ENCODE measurements around the gene ATG7.
"Not testable (repeated sequence)": the region's sequence is repeated elsewhere in the genome, so short reads cannot be mapped to it uniquely, and the experiment has no call there.

Gene ATG7

GRCh38 chr3:11335056-11335608, 62.9 kb downstream of the ATG7 start:
- DNase-seq: peak; percentile 5
- no peaks in the 10 kb centered on the region for H3K27me3 Mint-ChIP-seq
- H3K36me3 Mint-ChIP-seq (ENCODE audit: low read depth): peaks cover 9% of the 10 kb centered on the region
- H3K27ac Mint-ChIP-seq: no peak overlapping the region
- no peaks in the 10 kb centered on the region for H3K9me3 Mint-ChIP-seq
- ATAC-seq: peak; percentile 68
- H3K4me3 Mint-ChIP-seq: no peak overlapping the region
- H3K4me1 Mint-ChIP-seq: peaks cover 2% of the 10 kb centered on the region

DNA sequence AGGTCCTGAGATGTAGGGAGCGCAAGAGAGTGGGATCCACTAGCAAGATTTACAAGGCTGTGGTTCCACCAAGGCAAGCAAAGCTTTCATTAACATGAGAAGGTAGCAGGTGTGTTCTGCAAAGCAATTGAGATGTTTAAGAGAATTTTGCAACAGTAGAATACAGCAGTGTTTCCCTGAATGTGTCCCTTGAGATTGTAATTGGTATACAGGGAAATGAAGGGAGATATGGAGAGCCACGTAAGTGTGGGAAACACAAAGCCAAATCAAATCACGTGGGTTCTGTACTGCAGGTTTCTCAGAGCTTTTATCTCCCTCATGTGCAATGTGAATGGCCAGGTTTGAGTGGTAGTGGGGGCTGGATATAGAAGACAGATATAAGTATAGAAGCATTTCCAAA, 67.3 kb downstream of the ATG7 start:
- DNase-seq (no peak), ATAC-seq (no peak)
- Mint-ChIP-seq H3K9me3 (no peaks in the 10 kb centered on the region), H3K36me3 (ENCODE audit: low read depth) (peaks cover 18% of the 10 kb centered on the region), H3K27me3 (no peaks in the 10 kb centered on the region), H3K27ac (no peak overlapping the region), H3K4me1 (no peaks in the 10 kb centered on the region), H3K4me3 (no peak overlapping the region)

- Mint-ChIP-seq H3K36me3 (ENCODE audit: low read depth) (peaks cover 59% of the 10 kb centered on the region), H3K27ac (no peak overlapping the region), H3K4me1 (peaks cover 3% of the 10 kb centered on the region), H3K27me3 (no peaks in the 10 kb centered on the region), H3K4me3 (no peak overlapping the region), H3K9me3 (no peaks in the 10 kb centered on the region)
- DNase-seq (no peak), ATAC-seq (no peak)
These were observed 74.2 kb downstream of the ATG7 start for GRCh38 chr3:11346416-11346815.

DNA sequence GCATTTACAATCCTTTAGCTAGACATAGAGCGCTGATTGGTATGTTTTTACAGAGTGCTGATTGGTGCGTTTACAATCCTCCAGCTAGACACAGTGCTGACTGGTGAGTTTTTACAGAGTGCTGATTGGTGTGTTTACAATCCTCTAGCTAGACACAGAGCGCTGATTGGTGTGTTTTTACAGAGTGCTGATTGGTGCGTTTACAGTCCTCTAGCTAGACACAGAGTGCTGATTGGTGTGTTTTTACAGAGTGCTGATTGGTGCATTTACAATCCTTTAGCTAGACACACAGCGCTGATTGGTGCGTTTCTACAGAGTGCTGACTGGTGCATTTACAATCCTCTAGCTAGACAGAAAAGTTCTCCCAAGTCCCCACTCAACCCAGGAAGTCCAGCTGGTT, 76.7 kb downstream of the ATG7 start:
- not testable (repeated sequence) for DNase-seq, H3K4me1 Mint-ChIP-seq, ATAC-seq, H3K4me3 Mint-ChIP-seq, H3K27me3 Mint-ChIP-seq, H3K27ac Mint-ChIP-seq, H3K9me3 Mint-ChIP-seq
- H3K36me3 Mint-ChIP-seq (ENCODE audit: low read depth): peaks cover 64% of the 10 kb centered on the region

DNA sequence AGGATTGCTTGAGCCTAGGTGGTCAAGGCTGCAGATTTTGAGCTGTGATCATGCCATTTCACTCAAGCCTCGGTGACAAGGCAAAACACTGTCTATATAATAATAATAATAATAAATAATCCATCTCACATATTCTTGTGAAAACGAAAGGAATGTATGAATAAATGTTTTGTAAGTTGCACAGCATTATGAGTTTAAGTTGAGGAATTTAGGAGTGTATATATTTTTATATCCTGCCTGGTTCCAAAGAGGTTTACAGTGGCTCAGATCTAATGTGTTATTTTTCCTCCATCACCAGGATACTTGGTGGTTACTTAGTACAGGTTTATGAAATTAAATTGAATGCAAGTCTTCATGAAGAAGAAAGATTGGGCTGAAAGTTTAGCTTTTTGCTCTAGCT, 77.2 kb downstream of the ATG7 start:
- no peaks in the 10 kb centered on the region for H3K9me3 Mint-ChIP-seq
- no peaks in the 10 kb centered on the region for H3K27me3 Mint-ChIP-seq
- DNase-seq (no peak), ATAC-seq (no peak)
- H3K4me3 Mint-ChIP-seq: no peak overlapping the region
- no peak overlapping the region for H3K27ac Mint-ChIP-seq
- H3K36me3 Mint-ChIP-seq (ENCODE audit: low read depth): peaks cover 61% of the 10 kb centered on the region
- peaks cover 3% of the 10 kb centered on the region for H3K4me1 Mint-ChIP-seq

GRCh38 chr3:11350374-11350773, 78.2 kb downstream of the ATG7 start:
- no peaks in the 10 kb centered on the region for H3K27me3 Mint-ChIP-seq
- peaks cover 3% of the 10 kb centered on the region for H3K4me1 Mint-ChIP-seq
- ATAC-seq: no peak
- DNase-seq: no peak
- no peaks in the 10 kb centered on the region for H3K9me3 Mint-ChIP-seq
- H3K4me3 Mint-ChIP-seq: no peak overlapping the region
- no peak overlapping the region for H3K27ac Mint-ChIP-seq
- H3K36me3 Mint-ChIP-seq (ENCODE audit: low read depth): peaks cover 63% of the 10 kb centered on the region

- no peaks in the 10 kb centered on the region for H3K9me3 Mint-ChIP-seq
- H3K27ac Mint-ChIP-seq: no peak overlapping the region
- DNase-seq (no peak), ATAC-seq (no peak)
- H3K27me3 Mint-ChIP-seq: no peaks in the 10 kb centered on the region
- peaks cover 3% of the 10 kb centered on the region for H3K4me1 Mint-ChIP-seq
- H3K36me3 Mint-ChIP-seq (ENCODE audit: low read depth): peaks cover 62% of the 10 kb centered on the region
- no peak overlapping the region for H3K4me3 Mint-ChIP-seq
These were observed 79.3 kb downstream of the ATG7 start for GRCh38 chr3:11351451-11351850.

DNA sequence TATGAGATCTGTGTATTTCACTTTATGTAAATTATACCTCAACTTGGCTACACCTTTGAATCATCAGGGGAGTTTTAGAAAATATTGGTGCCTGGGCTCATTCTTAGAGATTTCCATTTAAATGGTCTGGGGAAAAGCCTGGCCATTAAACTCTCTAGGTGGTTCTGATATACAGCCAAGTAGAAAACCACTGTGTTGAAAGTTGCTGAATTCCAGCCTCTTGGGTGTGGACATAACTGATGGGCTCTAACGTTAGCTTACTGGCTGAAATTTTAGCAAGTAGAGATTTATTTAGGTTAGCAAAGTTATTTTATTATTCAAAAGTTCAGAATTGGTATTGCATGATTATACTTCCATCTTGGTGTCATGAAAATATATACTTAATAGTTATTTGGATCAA, 84.1 kb downstream of the ATG7 start:
- Mint-ChIP-seq H3K4me1 (no peaks in the 10 kb centered on the region), H3K4me3 (no peak overlapping the region), H3K9me3 (no peaks in the 10 kb centered on the region), H3K36me3 (ENCODE audit: low read depth) (peaks cover 28% of the 10 kb centered on the region), H3K27ac (no peak overlapping the region), H3K27me3 (no peaks in the 10 kb centered on the region)
- DNase-seq (no peak), ATAC-seq (no peak)

DNA sequence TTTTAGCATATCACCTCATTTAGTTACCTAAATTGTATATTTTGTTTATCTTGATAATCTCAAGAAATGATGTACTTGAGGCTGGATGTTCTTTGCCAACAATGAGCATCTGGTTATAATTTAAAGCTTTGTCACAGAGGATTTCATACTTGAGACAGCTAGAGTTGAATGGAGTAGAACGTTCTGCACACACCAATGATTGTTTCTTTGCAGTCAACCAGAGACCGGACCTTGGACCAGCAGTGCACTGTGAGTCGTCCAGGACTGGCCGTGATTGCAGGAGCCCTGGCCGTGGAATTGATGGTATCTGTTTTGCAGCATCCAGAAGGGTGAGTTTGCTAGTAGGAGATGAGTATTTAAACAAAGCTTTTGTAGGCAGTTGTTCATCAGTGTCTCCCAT, 90.4 kb downstream of the ATG7 start:
- Mint-ChIP-seq H3K27me3 (no peaks in the 10 kb centered on the region), H3K4me1 (peaks cover 9% of the 10 kb centered on the region), H3K27ac (no peak overlapping the region), H3K36me3 (ENCODE audit: low read depth) (peaks cover 58% of the 10 kb centered on the region), H3K9me3 (no peaks in the 10 kb centered on the region), H3K4me3 (no peak overlapping the region)
- DNase-seq (no peak), ATAC-seq (no peak)

GRCh38 chr3:11363715-11364114, 91.5 kb downstream of the ATG7 start:
- Mint-ChIP-seq H3K36me3 (ENCODE audit: low read depth) (peaks cover 63% of the 10 kb centered on the region), H3K4me3 (no peak overlapping the region)

DNA sequence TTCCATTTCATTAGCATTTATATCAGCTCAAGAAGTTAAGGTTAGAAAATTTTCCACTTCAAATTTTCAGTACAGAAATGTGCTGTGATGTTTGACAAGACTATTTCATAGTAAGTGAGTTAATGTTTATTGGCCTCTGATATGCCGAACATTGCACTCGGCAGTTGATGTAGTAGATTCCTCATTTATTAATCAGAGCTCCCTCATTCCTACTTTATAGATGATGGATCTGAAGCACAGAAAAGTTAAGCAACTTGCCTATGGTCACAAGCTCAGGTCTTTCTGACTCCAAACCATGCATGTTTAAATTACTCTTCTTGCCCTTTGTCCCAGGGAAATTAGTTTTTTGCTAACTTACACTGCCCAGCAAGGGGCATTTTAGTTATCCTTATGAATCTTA, 92.0 kb downstream of the ATG7 start:
- Mint-ChIP-seq H3K36me3 (ENCODE audit: low read depth) (peaks cover 63% of the 10 kb centered on the region), H3K4me1 (peaks cover 9% of the 10 kb centered on the region), H3K27me3 (no peaks in the 10 kb centered on the region), H3K27ac (peak overlapping the region; percentile 25), H3K9me3 (no peaks in the 10 kb centered on the region), H3K4me3 (no peak overlapping the region)
- DNase-seq (no peak), ATAC-seq (no peak)

More at GRCh38 chr3:11363715-11364114, 91.5 kb downstream of the ATG7 start:
- DNase-seq: no peak
- Mint-ChIP-seq H3K4me1 (peaks cover 9% of the 10 kb centered on the region), H3K27ac (peak overlapping the region; percentile 25), H3K27me3 (no peaks in the 10 kb centered on the region), H3K9me3 (no peaks in the 10 kb centered on the region)
- ATAC-seq: peak; percentile 33

DNA sequence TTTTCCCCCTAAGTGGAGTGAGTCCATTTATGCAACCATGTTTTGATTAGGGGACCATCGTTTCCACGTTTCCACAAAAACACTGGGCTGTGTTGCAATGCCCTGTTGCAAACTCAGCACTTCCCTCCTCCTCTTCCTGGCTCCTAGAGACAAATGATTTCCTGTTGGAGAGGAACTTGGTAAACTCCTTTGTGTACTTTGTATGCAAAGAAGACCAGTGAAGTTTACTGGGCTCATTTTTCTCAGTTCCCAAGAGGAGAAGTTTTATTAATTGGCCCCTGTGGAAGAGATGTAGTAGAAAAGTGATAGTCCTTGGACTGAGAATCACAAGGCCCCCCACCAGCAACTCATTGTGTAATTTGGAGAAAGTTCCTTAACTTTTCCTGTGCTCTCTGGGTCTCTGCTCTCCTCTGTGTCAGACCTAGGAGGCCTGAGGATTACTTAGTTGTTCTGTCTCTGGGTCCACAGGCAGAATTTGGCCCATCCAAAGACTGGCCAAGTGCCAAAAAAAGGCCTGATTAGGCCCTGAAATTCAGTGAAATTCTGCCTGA, 95.0 kb downstream of the ATG7 start:
- ATAC-seq (no peak), DNase-seq (no peak)
- Mint-ChIP-seq H3K27me3 (no peaks in the 10 kb centered on the region), H3K27ac (no peak overlapping the region), H3K4me3 (no peak overlapping the region), H3K4me1 (peaks cover 9% of the 10 kb centered on the region), H3K9me3 (no peaks in the 10 kb centered on the region), H3K36me3 (ENCODE audit: low read depth) (peaks cover 57% of the 10 kb centered on the region)

DNA sequence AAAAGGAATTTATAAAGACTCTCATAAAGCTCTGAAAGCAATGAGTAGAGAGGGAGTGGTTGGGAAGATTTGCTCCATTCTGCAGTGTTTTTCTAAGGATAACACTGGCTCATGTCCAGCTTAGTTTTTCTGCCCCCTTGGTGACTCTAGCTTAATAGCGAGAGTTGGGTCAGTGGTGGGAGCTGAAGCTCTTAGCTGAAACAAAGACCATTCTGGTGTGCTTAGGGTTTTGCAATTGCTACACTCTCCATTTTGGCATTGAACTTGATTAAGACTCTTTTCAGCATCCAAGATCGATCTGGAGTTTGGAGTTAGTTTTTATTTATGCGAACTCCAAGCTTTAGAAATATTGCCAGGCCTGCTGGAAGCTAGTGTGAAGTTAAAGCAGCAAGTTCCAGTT, 98.0 kb downstream of the ATG7 start:
- Mint-ChIP-seq H3K9me3 (no peaks in the 10 kb centered on the region), H3K4me3 (no peak overlapping the region), H3K4me1 (no peaks in the 10 kb centered on the region), H3K27me3 (no peaks in the 10 kb centered on the region), H3K27ac (no peak overlapping the region), H3K36me3 (ENCODE audit: low read depth) (peaks cover 41% of the 10 kb centered on the region)
- DNase-seq (no peak), ATAC-seq (no peak)

GRCh38 chr3:11370966-11371365, 98.8 kb downstream of the ATG7 start:
- Mint-ChIP-seq H3K27me3 (no peaks in the 10 kb centered on the region), H3K9me3 (no peaks in the 10 kb centered on the region), H3K27ac (no peak overlapping the region), H3K36me3 (ENCODE audit: low read depth) (peaks cover 37% of the 10 kb centered on the region), H3K4me1 (no peaks in the 10 kb centered on the region), H3K4me3 (no peak overlapping the region)
- DNase-seq: no peak
- no peak for ATAC-seq

GRCh38 chr3:11371747-11372146, 99.5 kb downstream of the ATG7 start:
- DNase-seq (no peak), ATAC-seq (no peak)
- Mint-ChIP-seq H3K27me3 (no peaks in the 10 kb centered on the region), H3K27ac (no peak overlapping the region), H3K4me1 (no peaks in the 10 kb centered on the region), H3K36me3 (ENCODE audit: low read depth) (peaks cover 31% of the 10 kb centered on the region), H3K4me3 (no peak overlapping the region), H3K9me3 (no peaks in the 10 kb centered on the region)

GRCh38 chr3:11373235-11373634, 101.0 kb downstream of the ATG7 start:
- Mint-ChIP-seq H3K9me3 (no peaks in the 10 kb centered on the region), H3K27me3 (no peaks in the 10 kb centered on the region), H3K27ac (no peak overlapping the region), H3K4me3 (no peak overlapping the region), H3K36me3 (ENCODE audit: low read depth) (peaks cover 24% of the 10 kb centered on the region), H3K4me1 (no peaks in the 10 kb centered on the region)
- DNase-seq: no peak
- ATAC-seq: no peak

Measured in activated naive CD8-positive, alpha-beta T cell treated with anti-CD3 and anti-CD28 coated beads, Interleukin-2, amount 50 U/mL, for 24 hours (primary cell).